GM12878 (cell line): Measurements from ENCODE around the gene SEL1L. TPM values are rescaled to one million over a fixed set of nuclear protein-coding genes. Genes with fewer than 3 reads are reported as not detected.

Source experiments
- CEBPZ ChIP-seq: fragments of 150-350 bp; IDR thresholded peaks from 2 replicates; pipeline ENCODE4 v1.6.1; 2016; ENCODE audit warnings: low read depth, low read length
- CREB1 ChIP-seq: IDR thresholded peaks from 2 replicates; pipeline ENCODE4 v1.6.1; 2012; ENCODE audit warnings: low read depth, mild to moderate bottlenecking, inconsistent platforms
- EED ChIP-seq: sonication (generic); IDR thresholded peaks from 2 replicates; pipeline ENCODE4 v1.6.1; 2016; ENCODE audit warnings: antibody characterized with exemption, low read depth
- ESRRA ChIP-seq: IDR thresholded peaks from 2 replicates; pipeline ENCODE4 v1.6.1; 2012; ENCODE audit warnings: mild to moderate bottlenecking, low read length, improper control_type of control experiment
- FOXM1 ChIP-seq: IDR thresholded peaks from 2 replicates; pipeline ENCODE4 v1.6.1; 2012; ENCODE audit warnings: low read depth, mild to moderate bottlenecking, inconsistent platforms, low read length, moderate library complexity
- IRF4 ChIP-seq: IDR thresholded peaks from 2 replicates; pipeline ENCODE4 v1.6.1; 2011; ENCODE audit warnings: low read depth, low read length
- KAT2A ChIP-seq: conservative IDR thresholded peaks from 2 replicates; pipeline ENCODE4 v1.6.1; 2011; ENCODE audit warnings: low read depth, low read length; ENCODE audit not compliant: control insufficient read depth
- LARP7 ChIP-seq: fragments of 450-650 bp; IDR thresholded peaks from 2 replicates; pipeline ENCODE4 v1.6.1; 2017; ENCODE audit warnings: mild to moderate bottlenecking
- MAX ChIP-seq: IDR thresholded peaks from 2 replicates; pipeline ENCODE4 v1.6.1; 2012; ENCODE audit warnings: low read depth, low read length, improper control_type of control experiment
- MEF2B ChIP-seq: fragments of 450-650 bp; IDR thresholded peaks from 2 replicates; pipeline ENCODE4 v1.6.1; 2018; ENCODE audit warnings: mild to moderate bottlenecking, moderate library complexity; ENCODE audit not compliant: partially characterized antibody, poor library complexity, severe bottlenecking
- NFXL1 ChIP-seq: fragments of 450-650 bp; IDR thresholded peaks from 2 replicates; pipeline ENCODE4 v1.6.1; 2017; ENCODE audit warnings: antibody characterized with exemption, mild to moderate bottlenecking, borderline replicate concordance
- NFYB ChIP-seq: IDR thresholded peaks from 2 replicates; pipeline ENCODE4 v1.6.1; 2011; ENCODE audit warnings: low read depth, mild to moderate bottlenecking, low read length, improper control_type of control experiment, moderate library complexity; ENCODE audit not compliant: insufficient read depth
- PAX8 ChIP-seq: fragments of 450-650 bp; IDR thresholded peaks from 2 replicates; pipeline ENCODE4 v1.6.1; 2017; ENCODE audit warnings: mild to moderate bottlenecking, moderate library complexity
- PKNOX1 ChIP-seq: fragments of 450-650 bp; IDR thresholded peaks from 2 replicates; pipeline ENCODE4 v1.6.1; 2016; ENCODE audit warnings: mild to moderate bottlenecking
- RBBP5 ChIP-seq: fragments of 200-600 bp; sonication (generic); conservative IDR thresholded peaks from 2 replicates; pipeline ENCODE4 v1.6.1; 2016
- RFX5 ChIP-seq: IDR thresholded peaks from 2 replicates; pipeline ENCODE4 v1.6.1; 2011; ENCODE audit warnings: low read depth, low read length, improper control_type of control experiment
- SMARCA5 ChIP-seq: fragments of 450-650 bp; IDR thresholded peaks from 2 replicates; pipeline ENCODE4 v1.6.1; 2017; ENCODE audit warnings: mild to moderate bottlenecking
- SP1 ChIP-seq: IDR thresholded peaks from one replicate; pipeline ENCODE4 v1.6.1; 2011; ENCODE audit warnings: low read depth, low read length
- SPI1 ChIP-seq: IDR thresholded peaks from 2 replicates; pipeline ENCODE4 v1.6.1; 2011; ENCODE audit warnings: low read depth, mild to moderate bottlenecking, low read length, moderate library complexity, borderline replicate concordance; ENCODE audit not compliant: insufficient read depth
- STAT1 ChIP-seq: fragments of 450-650 bp; conservative IDR thresholded peaks from 2 replicates; pipeline ENCODE4 v1.6.1; 2014; ENCODE audit warnings: antibody characterized with exemption, mild to moderate bottlenecking
- SUZ12 ChIP-seq: fragments of 200-600 bp; sonication (generic); IDR thresholded peaks from one replicate; pipeline ENCODE4 v1.6.1; 2018; ENCODE audit warnings: antibody characterized with exemption, mild to moderate bottlenecking; ENCODE audit not compliant: unreplicated experiment
- TCF3 ChIP-seq: IDR thresholded peaks from 2 replicates; pipeline ENCODE4 v1.6.1; 2012; ENCODE audit warnings: low read depth, mild to moderate bottlenecking, low read length, borderline replicate concordance; ENCODE audit not compliant: insufficient read depth
- TCF7 ChIP-seq: IDR thresholded peaks from 2 replicates; pipeline ENCODE4 v1.6.1; 2014; ENCODE audit warnings: antibody characterized with exemption, borderline replicate concordance
- YY1 ChIP-seq: IDR thresholded peaks from 2 replicates; pipeline ENCODE4 v1.6.1; 2011; ENCODE audit warnings: low read depth, mild to moderate bottlenecking, low read length
- polyA plus RNA-seq, 11 experiments: library from polyadenylated mRNA; depleted of rRNA in 4 of 11; unstranded in 6 of 11; stranded (reverse) in 5 of 11; fragments of >200 nt; fragmentation: Nextera tagmentation in 4 of 11; fragmentation: Illumina TruSeq in 1 of 11; extraction: Ambion mirVana in 4 of 11; extraction: Trizol in 1 of 11; gene quantifications; 1 replicate in 1 of 11; 2 replicates in 10 of 11; pipeline versions ENCODE4 v1.2.1 to v1.2.3, GENCODE V29; 2011 to 2016; ENCODE audit warnings: inconsistent platforms in 2 of 11, missing spikeins in 2 of 11, low read depth in 1 of 11
- total RNA-seq, 4 experiments: library from RNA; depleted of rRNA in 3 of 4; stranded (reverse); fragments of >200 nt in 3 of 4; fragmentation: Illumina TruSeq in 1 of 4; extraction: Trizol in 1 of 4; gene quantifications; 2 replicates each; pipeline versions ENCODE4 v1.2.1 to v1.2.3, GENCODE V29; 2013 to 2021

SEL1L gene
- total and polyA plus RNA-seq, 10 of the 15 experiments (the other 5 are each of a cell fraction or from before 2014, with no cell fraction given) = 13.4 to 57.2 (median 31.7) TPM

GRCh38 chr14:81533536-81534343 lies at the start of gene SEL1L (continued):
- TF ChIP-seq CEBPZ (peak; percentile 59), MEF2B (no peak), NFYB (peak; percentile 97), SMARCA5 (peak; percentile 41; the same call in 1 of the 2 replicates), IRF4 (no peak), RBBP5 (no peak), SP1 (peak; percentile 95), PAX8 (no peak), MAX (peak; percentile 23; the same call in 1 of the 2 replicates), PKNOX1 (peak; percentile 95), NFXL1 (no peak), LARP7 (peak; percentile 80; the same call in 1 of the 2 replicates), TCF7 (no peak), YY1 (peak; percentile 45; the same call in 1 of the 2 replicates), RFX5 (peak; percentile 58; the same call in 1 of the 2 replicates), SUZ12 (no peak), ESRRA (no peak), KAT2A (no peak), SPI1 (no peak), STAT1 (0 out of 2 replicates have a peak, but pooled peaks have one; percentile 62), CREB1 (peak; percentile 81), FOXM1 (no peak), TCF3 (0 out of 2 replicates have a peak, but pooled peaks have one; percentile 47), EED (no peak)
